HG02852 (cell line): ENCODE results near the gene CCDC157.
"Not testable (repeated sequence)": the region's sequence is repeated elsewhere in the genome, so short reads cannot be mapped to it uniquely, and the experiment has no call there.

Experiments
- ATAC-seq: cut with Tn5 transposase; IDR thresholded peaks from one replicate; pipeline ENCODE4 v1.9.1; 2021; ENCODE audit warnings: mild to moderate bottlenecking, moderate library complexity; ENCODE audit not compliant: unreplicated experiment

The CCDC157 gene

GRCh38 chr22:30386960-30387827 is 30.4 kb downstream of the CCDC157 start, which contains the start of gene RNF215:
Gene RNF215, minus strand, starts transcription at chr22:30387411. Its CDS starts 98 bp downstream, at chr22:30387313.
- ATAC-seq = peak; percentile 62

GRCh38 chr22:30390974-30391691 is 34.3 kb downstream of the CCDC157 start:
- no peak for ATAC-seq

DNA sequence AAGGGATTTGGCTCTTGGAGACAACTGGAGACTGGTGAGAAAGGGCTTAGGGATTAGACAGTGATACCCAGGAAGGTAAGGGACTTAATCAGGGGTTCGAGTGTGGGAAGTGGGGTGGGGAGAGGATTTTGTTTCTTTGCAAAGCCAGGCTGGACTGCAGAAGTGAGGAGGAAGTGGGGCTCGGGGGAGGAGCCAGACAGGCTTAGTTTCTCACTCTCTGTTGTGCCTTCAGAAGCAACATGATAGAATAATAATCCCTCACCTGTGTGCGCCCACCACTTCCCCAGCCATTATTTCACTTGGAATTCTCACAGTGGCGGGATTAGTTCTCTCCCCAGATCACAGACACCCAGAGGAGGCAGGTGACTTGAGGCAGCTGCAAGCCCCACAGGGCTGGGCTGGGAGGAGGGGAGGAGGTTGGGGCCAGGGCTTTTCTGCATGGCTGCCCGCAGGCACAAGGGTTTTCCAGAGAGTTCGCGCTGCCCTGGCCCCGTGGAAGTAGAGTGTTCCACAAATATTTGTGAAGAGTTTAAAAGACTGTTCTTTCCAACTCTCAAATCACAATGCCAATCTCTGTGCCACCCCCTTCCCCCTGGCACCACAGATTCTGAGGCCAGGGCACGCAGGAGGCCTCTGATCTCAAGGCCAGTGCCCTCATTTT is 36.0 kb downstream of the CCDC157 start:
- ATAC-seq = no peak

- ATAC-seq = no peak
Measured at GRCh38 chr22:30393322-30393680, 36.5 kb downstream of the CCDC157 start.

- no peak for ATAC-seq
Measured at GRCh38 chr22:30393885-30394284, 37.1 kb downstream of the CCDC157 start.

DNA sequence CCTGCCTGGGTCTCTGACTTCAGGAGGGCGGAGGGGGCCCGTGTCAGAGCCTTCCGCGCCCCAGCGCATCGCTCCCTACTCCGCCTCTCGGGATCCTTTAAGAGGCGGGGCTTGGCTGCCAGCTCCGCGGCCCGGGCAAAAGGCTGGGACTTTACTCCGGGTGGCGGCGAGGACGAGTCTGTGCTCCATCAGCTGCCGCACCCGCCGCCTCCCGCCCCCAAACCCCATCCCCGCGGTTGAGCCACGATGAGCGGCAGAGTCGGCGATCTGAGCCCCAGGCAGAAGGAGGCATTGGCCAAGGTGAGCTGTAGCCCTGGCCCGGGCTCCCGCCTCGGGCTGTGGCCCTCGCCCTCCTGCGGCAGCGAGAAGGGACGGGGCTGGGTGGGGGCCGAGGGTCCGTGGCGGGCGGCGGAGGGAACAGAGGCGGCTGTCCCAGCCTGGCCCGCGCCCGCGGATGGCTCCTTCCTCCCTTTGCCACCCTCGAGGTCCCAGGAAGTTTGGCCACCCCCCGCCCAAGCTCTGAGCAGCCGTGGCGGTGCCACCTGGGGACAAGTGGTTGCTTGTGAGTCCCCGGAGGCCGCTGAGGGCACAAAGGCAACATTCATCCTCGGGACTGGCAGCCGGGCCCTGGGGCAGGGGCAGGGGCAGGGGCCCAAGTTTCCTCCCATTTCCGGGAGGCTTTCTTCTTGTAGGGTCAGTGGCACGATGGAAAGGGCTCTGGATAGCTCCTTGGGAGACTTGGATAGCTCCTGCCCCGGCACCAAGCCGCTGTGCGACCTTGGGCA is 40.3 kb downstream of the CCDC157 start, which contains the start of gene SEC14L2:
TSS of gene SEC14L2 (plus strand) at position 148 of the 785 bp plus-strand sequence. CDS start at position 247, 99 bp downstream.
- no peak for ATAC-seq

DNA sequence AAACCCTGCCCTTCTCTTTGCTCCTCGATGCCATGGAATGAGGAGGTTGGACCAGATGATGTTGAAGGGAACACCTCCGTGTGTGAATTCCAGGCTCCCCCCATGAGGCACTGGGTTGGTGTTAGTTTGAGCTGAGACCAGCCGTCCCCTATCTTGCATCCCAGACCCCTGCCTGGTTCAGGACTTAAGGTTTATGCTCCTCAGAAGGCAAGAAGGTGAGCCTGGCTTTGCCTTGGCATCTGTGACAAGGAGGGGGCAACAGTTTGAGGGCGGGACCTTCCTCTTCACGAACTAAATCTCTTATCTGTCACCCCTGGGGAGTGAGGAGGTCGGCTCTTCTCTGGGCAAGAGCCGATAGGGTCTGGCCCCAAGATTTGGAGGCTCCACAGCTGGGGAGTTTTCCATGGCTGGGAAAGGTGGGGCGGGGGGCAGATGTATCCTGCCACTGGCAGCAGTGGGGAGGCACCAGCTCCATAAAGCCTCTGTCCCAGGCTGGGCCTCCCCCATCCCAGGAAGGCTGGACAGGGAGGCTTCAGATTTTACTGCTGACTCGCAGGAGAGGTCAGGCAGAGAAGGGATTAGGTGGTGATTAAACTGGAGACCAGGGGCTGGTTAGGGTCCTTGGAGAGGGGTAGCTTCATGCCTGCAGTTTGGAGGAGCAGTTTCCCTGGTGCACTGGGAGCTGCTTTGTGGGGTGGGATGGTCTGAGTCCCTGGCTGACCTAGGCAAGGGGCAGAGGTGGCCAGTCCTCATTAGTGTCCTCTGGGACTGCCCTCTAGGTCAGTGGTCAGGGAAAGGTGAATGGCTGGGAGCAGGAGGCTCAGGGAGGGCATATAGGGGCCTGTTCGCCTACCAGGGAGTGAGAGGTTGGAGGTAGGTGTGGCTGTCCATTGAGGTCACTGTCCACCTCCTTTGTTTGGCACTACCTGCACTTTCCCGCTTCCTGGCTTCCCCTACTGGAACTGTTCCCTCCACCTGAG is 41.1 kb downstream of the CCDC157 start:
- ATAC-seq = no peak

DNA sequence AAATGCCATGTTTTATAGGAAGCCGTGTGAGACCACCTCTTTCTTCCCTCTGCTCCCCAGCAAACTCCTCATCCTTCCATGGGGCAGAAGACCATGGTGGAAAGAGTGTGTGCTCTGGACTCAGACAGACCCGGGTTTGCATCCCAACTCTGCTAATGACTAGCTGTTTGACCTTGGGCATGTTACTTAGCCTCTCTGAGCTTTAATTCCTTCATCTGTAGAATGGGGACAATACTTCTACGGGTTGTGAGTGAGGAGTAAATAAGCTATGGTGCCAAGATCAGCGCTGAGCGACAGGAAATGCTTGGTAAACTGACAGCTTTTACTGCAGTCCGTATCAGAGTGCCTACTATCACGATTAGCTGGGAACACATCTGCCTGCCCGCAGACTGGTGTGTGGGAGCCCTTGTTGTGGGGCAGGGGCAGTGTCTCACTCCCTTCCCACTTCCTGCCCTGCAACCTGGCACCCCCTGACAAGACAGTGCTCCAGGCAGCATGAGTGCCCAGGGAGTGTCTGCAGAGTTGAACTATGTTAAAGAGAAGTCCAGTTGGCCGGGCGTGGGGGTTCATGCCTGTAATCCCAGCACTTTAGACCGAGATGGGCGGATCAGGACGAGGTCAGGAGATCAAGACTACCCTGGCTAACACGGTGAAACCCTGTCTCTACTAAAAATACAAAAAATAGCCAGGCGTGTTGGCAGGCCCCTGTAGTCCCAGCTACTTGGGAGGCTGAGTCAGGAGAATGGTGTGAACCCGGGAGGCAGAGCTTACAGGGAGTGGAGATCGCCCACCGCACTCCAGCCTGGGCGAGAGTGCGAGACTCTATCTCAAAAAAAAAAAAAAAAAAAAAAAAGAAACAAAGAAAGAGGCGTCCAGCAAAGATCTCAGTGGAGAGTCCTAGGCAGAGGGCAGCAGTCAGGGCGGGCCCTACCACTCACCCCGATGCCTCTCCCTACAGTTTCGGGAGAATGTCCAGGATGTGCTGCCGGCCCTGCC is 42.2 kb downstream of the CCDC157 start:
- no peak for ATAC-seq

DNA sequence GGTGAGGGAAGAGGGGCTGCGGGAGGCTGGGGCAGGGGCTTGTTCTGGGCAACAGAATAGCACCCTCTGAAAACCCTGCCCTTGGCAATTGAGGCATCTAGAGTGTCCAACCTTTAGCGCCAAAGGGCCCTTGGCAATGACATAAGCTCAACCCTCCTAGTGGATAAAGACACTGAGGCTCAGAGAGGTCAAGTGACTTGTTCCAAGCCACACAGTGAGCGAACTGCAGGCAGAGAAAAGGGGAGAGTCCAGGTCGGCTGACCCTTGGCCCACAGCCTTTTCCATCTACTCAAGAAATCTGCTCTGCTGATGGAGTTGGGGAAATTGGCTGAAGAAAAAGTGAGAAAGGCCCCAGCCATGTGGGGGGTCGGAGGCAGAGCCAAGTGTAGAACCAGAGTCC is 42.9 kb downstream of the CCDC157 start:
- ATAC-seq = no peak

GRCh38 chr22:30400159-30400558 is 43.4 kb downstream of the CCDC157 start:
- no peak for ATAC-seq

DNA sequence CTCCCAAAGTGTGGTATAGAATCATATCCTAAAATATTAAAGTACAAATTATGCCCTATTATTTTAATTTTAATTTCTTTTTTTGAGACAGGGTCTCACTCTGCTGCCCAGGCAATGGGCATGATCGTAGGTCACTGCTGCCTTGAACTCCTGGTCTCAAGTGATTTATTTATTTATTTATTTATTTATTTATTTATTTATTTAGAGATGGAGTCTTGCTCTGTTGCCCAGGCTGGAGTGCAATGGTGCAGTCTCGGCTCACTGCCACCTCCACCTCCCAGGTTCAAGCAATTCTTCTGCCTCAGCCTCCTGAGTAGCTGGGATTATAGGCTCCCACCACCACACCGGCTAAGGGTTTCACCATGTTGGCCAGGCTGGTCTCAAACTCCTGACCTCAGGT is 44.2 kb downstream of the CCDC157 start:
- not testable (repeated sequence) for ATAC-seq

DNA sequence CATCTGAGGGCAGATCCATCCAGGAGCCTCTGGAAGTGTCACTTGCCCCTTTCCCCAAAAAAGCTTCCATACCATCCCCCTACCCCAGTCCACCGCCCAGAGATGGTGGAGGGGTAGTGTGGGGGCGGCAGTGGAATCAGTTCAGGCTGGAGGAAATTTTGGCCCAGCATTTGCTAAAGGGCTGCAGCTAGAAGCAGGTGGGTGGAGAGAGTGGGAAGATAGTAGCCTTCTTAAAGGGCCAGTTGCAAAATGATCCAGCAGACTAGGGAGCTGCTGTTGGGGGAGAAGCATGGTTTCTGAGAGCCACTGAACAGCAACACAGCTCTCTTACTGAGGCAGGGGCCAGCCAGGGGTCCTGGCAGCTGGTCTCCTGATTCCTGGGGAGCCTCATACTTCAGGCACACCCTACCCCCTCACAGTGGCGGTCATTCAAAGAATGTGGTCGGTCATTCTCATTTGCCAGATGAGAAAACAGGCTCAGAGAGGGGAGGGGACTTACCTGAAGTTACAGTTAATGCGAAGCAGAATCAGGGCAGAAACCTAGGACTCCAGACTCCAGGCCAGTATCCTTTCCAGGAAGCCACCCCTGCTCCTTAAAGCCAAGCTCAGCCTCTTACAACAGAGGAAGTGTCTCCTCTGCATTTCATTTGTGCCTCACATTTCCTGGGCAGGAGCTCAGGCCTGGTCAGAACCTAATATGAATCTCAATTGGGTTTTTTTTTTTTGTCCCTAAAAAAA is 45.4 kb downstream of the CCDC157 start:
- ATAC-seq = no peak

GRCh38 chr22:30402766-30403104 is 45.9 kb downstream of the CCDC157 start:
- ATAC-seq = not testable (repeated sequence)

- no peak for ATAC-seq
Measured at GRCh38 chr22:30404307-30404706, 47.5 kb downstream of the CCDC157 start.

GRCh38 chr22:30405731-30406130 is 48.9 kb downstream of the CCDC157 start:
- ATAC-seq = no peak

GRCh38 chr22:30406400-30406799 is 49.6 kb downstream of the CCDC157 start:
- no peak for ATAC-seq

DNA sequence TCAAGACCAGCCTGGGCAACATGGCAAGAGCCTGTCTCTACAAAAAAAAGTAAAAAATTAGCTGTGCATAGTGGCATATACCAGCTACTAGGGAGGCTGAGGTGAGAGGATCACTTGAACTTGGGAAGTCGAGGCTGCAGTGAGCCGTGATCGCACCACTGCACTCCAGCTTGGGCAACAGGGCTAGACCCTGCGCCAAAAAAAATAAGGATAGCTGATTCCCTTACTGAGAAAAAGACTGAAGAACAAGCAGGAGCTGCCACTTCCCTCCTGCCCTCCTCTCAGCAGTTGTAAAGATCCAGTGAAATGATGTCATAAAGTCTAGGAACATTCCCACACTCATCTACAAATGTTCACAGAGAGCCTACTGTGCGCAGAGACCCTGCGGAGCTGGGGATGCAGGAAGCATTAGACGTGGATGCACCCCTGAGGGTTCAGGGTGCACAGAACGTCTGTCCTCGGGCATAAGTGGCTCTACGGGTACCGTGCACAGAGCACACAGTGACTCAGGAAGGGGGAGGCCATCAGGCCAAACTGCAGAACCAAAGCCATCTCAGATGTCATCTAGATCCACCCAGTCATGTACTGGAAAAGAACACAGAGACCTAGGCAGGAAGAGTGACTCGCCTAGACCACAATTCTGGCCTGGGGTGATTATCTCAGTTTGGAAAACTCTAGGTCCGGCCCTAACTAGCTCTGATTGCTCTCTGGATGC is 51.7 kb downstream of the CCDC157 start:
- ATAC-seq = no peak
